Stomach (tissue), 4 donors: ENCODE data around the gene HLTF.

Experiments
- CTCF ChIP-seq, 7 experiments: fragments of 450-650 bp in 4 of 7; fragments of 200-600 bp in 3 of 7; sonication (generic) in 3 of 7; IDR thresholded peaks; one replicate each; pipeline ENCODE4 v1.5.1; 2016 to 2019; ENCODE audit warnings: antibody characterized with exemption in 7 of 7, control low read depth in 2 of 7, mild to moderate bottlenecking in 1 of 7
- POLR2AphosphoS5 ChIP-seq, 3 donors: sonication (generic); formaldehyde crosslinking; IDR thresholded peaks; one replicate each; pipeline ENCODE4 v1.6.1; 2016; ENCODE audit warnings: antibody characterized with exemption in 3 of 3

GRCh38 chr3:149129326-149130205 lies 43.2 kb upstream of the HLTF start, which contains the start of gene HPS3:
- peak; percentile 94 to 96 (median 95) for TF ChIP-seq POLR2AphosphoS5 (IDR thresholded peaks at IDR 0.05)
- TF ChIP-seq CTCF (IDR thresholded peaks at IDR 0.05): no peak
